HG02970 (cell line): ENCODE measurements around the gene ADARB2.

ENCODE experiments used
- ATAC-seq: cut with Tn5 transposase; IDR thresholded peaks from one replicate; pipeline ENCODE4 v1.9.1; 2021; ENCODE audit warnings: mild to moderate bottlenecking, moderate library complexity, moderate number of reproducible peaks; ENCODE audit not compliant: unreplicated experiment, low FRiP score

Gene ADARB2

GRCh38 chr10:1316121-1316808 is 421.1 kb downstream of the ADARB2 start:
- ATAC-seq: no peak

GRCh38 chr10:1315178-1315577 is 422.1 kb downstream of the ADARB2 start:
- no peak for ATAC-seq

GRCh38 chr10:1311726-1312125 is 425.6 kb downstream of the ADARB2 start:
- no peak for ATAC-seq

- no peak for ATAC-seq
Measured at GRCh38 chr10:1310271-1310789, 427.0 kb downstream of the ADARB2 start.

GRCh38 chr10:1309617-1310270 is 427.6 kb downstream of the ADARB2 start:
- no peak for ATAC-seq

DNA sequence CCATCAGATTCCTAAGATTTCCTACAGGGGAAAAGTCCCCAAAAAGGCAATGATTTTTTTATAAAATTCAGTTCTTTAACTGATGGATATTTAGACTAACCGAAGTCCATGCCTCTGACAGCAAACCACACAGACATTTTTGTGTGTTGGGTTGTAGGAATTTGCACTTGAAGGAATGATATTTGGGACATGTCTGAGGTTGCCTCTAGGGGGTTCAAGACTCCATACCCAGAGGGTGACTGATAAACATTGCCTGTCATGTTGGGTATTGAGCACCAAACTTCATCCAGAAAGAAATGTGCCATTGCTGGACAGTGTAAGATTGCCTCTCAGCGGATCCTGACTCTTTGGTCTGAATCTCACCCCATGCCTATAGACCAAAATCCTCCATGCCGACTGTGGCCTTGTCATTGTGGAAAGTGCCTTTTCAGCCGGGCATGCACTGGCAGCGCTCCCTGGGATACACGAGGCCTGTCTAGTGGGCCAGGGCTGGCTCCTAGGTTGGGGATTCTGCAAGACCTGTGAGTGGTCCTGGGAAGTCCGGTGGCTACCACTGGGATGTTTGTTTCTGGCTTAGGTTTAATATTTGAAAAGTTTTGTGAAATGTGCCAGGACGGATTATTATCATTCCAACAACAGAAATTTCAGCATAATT is 428.2 kb downstream of the ADARB2 start:
- no peak for ATAC-seq

DNA sequence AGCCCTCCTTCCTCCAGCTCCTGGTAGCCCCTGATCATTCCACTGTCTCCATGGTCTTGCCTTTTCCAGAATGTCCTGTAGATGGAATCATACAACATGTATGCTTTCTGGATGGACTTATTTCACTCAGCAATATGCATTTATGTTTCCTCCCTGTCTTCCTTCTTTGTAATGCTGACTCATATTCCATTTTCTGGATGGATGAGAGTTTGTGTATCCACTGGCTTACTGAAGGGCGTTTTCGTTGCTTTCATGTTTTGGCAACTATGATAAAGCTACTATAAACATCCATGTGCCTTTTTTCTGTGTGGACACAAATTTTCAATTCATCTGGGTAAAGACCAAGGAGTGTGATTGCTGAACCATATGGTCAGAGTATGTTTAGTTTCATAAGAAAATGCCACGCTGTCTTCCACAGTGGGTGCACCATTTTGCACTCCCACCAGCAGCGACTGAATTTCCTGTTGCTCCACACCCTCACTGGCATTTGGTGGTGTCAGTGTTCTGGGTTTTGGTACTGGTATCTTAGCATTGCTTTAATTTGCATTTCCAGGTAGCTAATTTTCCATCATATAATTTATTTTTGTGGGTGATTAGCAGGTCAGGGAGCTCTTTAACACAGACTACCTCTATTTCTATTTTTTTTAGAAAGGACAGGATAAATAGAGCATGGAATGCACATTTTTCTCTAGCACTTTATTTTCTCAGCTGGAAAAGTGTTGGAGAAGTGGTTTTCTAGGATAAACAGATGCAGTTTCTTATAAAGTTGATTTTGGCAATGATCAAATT is 429.0 kb downstream of the ADARB2 start:
- no peak for ATAC-seq

GRCh38 chr10:1301143-1301542 is 436.2 kb downstream of the ADARB2 start:
- no peak for ATAC-seq

DNA sequence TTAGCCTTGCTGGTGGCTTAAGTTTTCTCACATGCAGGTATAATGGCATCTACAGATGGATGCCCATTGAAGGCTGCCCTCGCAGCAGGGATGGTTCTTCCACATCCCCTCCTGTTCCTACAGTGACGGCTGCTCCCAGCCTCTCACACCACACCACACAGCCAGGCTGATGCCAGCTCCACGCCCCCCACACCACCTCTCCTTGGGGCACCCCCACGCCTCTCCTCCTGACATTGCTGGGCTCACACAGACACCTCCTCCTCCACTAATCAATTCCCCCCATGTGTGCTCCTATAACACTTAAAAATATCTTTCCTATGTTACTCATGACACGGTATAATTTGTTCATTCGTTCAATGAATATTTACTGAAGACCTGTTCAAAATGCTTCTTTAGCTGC is 437.1 kb downstream of the ADARB2 start:
- no peak for ATAC-seq

DNA sequence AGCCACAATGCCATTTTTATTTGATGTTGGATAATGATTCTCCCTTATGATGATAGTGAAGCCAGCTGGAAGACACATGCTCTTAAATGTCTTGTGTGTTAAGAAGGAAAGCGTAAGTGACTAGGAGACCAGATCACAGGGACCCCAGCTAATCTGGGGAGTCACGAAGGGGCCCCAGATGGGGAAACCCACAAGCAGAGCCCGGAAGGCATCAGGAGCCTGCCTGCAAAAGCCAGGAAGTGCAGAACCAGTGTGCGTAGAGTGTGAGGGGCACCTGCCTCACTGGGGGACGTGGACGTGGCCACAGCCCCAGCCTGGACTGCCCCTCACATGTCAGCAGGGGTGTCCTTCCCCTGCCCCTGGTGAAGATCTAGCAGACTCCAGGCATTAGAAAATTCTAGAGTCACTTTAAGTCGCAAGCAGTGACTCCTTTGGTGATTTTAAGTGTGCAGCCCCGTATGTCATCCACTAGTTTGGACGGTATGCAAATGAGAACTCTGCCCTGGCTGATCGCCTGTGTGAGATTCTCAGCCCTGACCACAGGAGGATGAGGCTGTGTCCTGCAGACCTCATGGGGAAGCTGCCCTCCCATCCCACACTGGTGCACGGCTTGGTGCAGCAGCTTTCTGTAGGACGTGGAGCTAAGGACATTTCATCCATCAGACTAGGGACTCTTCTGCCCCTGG is 438.1 kb downstream of the ADARB2 start:
- no peak for ATAC-seq

DNA sequence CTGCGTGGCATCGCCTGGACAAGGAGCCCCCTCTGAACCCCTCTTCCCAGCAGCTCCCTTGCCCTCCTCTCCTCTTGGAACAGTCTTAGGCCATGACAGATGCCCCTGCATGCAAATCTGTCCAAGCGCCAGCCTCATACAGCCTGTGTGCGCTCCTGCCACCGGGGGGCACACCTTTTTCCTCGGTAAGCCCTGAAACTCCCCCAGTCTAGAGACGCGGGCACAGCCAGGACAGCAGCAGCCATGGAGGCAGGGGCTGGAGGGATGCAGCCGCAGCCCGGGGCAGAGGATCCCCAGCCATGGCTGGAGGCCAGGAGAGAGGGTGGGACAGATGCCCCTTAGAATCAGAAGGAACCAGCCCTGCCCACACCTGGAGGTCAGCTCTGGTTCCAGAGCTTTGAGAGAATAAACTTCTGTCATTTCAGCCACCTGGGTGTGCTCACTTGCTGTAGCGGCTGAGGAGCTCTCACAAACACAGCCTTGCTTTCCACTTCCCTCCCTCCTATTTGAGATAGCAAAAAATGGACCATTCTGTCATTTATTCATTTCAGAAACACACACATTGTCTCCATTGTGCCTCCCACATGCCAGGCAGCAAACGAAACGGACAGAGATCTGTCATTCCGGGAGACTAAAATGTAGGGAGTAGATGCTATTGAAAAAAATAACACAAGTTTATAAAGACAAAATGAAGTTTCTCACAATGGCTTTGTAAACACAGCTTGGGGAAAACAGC is 439.6 kb downstream of the ADARB2 start:
- no peak for ATAC-seq

- ATAC-seq: no peak
Measured at GRCh38 chr10:1295756-1296480, 441.4 kb downstream of the ADARB2 start.

DNA sequence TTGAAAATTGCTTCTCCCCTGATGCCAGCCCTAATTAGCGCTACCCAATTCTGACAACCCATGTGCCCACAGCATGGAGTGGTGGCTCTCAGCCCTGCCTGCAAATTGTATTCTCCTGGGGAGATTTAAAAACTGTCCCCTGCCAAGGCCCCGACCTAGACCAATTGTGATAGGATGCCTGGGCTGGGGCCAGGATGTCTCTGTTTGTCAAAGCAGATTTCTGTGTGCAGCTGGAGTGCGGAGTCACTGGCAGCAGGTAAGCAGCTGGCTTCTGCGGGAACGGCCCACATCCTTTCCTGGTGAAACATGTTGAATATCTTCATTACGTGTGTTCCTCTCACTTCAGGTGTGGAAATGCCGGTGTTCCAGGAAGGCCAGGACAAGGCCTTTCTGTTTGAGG is 442.6 kb downstream of the ADARB2 start:
- ATAC-seq: no peak

- ATAC-seq: no peak
Measured at GRCh38 chr10:1293636-1294435, 443.5 kb downstream of the ADARB2 start.

- ATAC-seq: no peak
Measured at GRCh38 chr10:1293157-1293556, 444.2 kb downstream of the ADARB2 start.

DNA sequence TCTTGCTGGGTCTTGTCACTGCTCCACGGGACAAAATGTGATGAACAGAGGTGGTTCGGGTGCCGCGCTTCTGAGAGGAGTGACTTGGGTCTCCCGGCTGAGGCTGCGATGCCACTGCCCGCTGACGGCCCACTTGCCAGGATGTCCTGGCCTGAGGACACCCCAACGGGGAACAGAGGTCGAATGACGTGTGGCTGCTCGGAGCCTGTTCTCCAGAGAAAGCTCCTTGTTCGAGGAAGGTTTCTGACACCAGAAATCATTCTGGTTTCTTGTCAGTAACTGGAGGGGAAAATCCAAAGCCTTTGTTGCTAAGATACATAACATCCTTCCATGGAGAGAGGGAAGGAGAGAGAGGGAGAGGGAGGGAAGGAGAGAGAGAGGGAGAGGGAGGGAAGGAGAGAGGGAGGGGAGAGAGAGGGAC is 444.7 kb downstream of the ADARB2 start:
- no peak for ATAC-seq

GRCh38 chr10:1291178-1292090 is 445.9 kb downstream of the ADARB2 start:
- ATAC-seq: no peak
